Measurements from ENCODE around the gene KCTD13. TPM values are rescaled to one million over a fixed set of nuclear protein-coding genes. Genes with fewer than 3 reads are reported as not detected.

The KCTD13 gene
- total RNA-seq, 1 donor from 2014 or later = 44.4 TPM

- peak overlapping the region; percentile 94 for H3K4me3 Mint-ChIP-seq
- ATAC-seq (ENCODE audit: low read depth) (no peak), DNase-seq (no peak)
- CTCF ChIA-PET = interaction anchor here (1.1 to 1.2 kb wide), 3 partner anchors 37 to 81 kb away, joined by 3 to 4 read pairs (median 3); partner anchors contain the start of genes TAOK2 and TMEM219
- H3K27ac Mint-ChIP-seq = peak overlapping the region; percentile 81
- POLR2A ChIA-PET = interaction anchor here (0.6 to 3.5 kb wide), 16 partner anchors 9 to 1149 kb away, joined by 3 to 30 read pairs (median 6); partner anchors contain the start of genes ALDOA, CDIPT, HIRIP3 and INO80E
- H3K4me1 Mint-ChIP-seq = peaks cover 31% of the 10 kb centered on the region
- no peak for TF ChIP-seq CTCF (IDR thresholded peaks at IDR 0.05)
- H3K9me3 Mint-ChIP-seq = no peaks in the 10 kb centered on the region
- peaks cover 35% of the 10 kb centered on the region for H3K36me3 Mint-ChIP-seq (ENCODE audit: low read depth)
- no peaks in the 10 kb centered on the region for H3K27me3 Mint-ChIP-seq
- intact Hi-C loops (cut with micrococcal nuclease) = no loop called here
Measured at GRCh38 chr16:29925105-29925756, 795 bp downstream of the KCTD13 start.

- TF ChIP-seq CTCF (IDR thresholded peaks at IDR 0.05) = no peak
- peaks cover 31% of the 10 kb centered on the region for H3K4me1 Mint-ChIP-seq
- ATAC-seq (ENCODE audit: low read depth) (no peak), DNase-seq (no peak)
- peaks cover 46% of the 10 kb centered on the region for H3K36me3 Mint-ChIP-seq (ENCODE audit: low read depth)
- intact Hi-C loops (cut with micrococcal nuclease) = no loop called here
- H3K27ac Mint-ChIP-seq = no peak overlapping the region
- CTCF ChIA-PET = no interaction called here
- no peaks in the 10 kb centered on the region for H3K9me3 Mint-ChIP-seq
- no peak overlapping the region for H3K4me3 Mint-ChIP-seq
- H3K27me3 Mint-ChIP-seq = no peaks in the 10 kb centered on the region
- POLR2A ChIA-PET = interaction anchor here (0.5 kb wide), 2 partner anchors 38 to 72 kb away, joined by 4 to 5 read pairs; no protein-coding TSS in a partner anchor
Measured at GRCh38 chr16:29922986-29923501, 3.0 kb downstream of the KCTD13 start.

GRCh38 chr16:29922326-29922725 is 3.7 kb downstream of the KCTD13 start:
- intact Hi-C loops (cut with micrococcal nuclease) = no loop called here
- H3K9me3 Mint-ChIP-seq = no peaks in the 10 kb centered on the region
- DNase-seq = no peak
- H3K36me3 Mint-ChIP-seq (ENCODE audit: low read depth) = peaks cover 50% of the 10 kb centered on the region
- ATAC-seq (ENCODE audit: low read depth) = no peak
- no peaks in the 10 kb centered on the region for H3K27me3 Mint-ChIP-seq
- H3K4me3 Mint-ChIP-seq = no peak overlapping the region
- H3K27ac Mint-ChIP-seq = no peak overlapping the region
- ChIA-PET CTCF (no interaction called here), POLR2A (interaction anchor here (0.5 kb wide), 1 partner anchor 39 kb away, joined by 4 read pairs; no protein-coding TSS in a partner anchor)
- H3K4me1 Mint-ChIP-seq = peaks cover 31% of the 10 kb centered on the region
- no peak for TF ChIP-seq CTCF (IDR thresholded peaks at IDR 0.05)

DNA sequence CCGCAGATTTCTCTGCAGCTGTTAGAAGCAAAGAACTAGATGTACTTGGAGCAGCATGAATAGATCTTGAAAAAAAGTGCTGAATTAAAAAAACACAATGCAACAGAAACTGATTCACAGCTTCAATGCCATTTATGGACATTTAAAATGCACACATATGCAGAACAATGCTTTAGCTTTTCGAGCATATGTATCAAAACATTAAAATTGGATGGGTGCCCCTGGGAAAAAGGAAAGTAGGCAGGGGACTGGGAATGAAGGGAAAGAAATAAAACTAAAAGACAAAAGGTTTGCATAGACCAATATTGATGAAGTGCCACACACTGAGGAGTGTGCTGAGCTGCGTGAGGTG is 5.0 kb downstream of the KCTD13 start:
- ChIA-PET CTCF (no interaction called here), POLR2A (interaction anchor here (1.2 kb wide), 1 partner anchor 52 kb away, joined by 4 read pairs; no protein-coding TSS in a partner anchor)
- ATAC-seq (ENCODE audit: low read depth) (no peak), DNase-seq (no peak)
- peaks cover 19% of the 10 kb centered on the region for H3K4me1 Mint-ChIP-seq
- H3K9me3 Mint-ChIP-seq = no peaks in the 10 kb centered on the region
- intact Hi-C loops (cut with micrococcal nuclease) = no loop called here
- no peak overlapping the region for H3K4me3 Mint-ChIP-seq
- no peaks in the 10 kb centered on the region for H3K27me3 Mint-ChIP-seq
- H3K36me3 Mint-ChIP-seq (ENCODE audit: low read depth) = peaks cover 61% of the 10 kb centered on the region
- TF ChIP-seq CTCF (IDR thresholded peaks at IDR 0.05) = no peak
- H3K27ac Mint-ChIP-seq = no peak overlapping the region

DNA sequence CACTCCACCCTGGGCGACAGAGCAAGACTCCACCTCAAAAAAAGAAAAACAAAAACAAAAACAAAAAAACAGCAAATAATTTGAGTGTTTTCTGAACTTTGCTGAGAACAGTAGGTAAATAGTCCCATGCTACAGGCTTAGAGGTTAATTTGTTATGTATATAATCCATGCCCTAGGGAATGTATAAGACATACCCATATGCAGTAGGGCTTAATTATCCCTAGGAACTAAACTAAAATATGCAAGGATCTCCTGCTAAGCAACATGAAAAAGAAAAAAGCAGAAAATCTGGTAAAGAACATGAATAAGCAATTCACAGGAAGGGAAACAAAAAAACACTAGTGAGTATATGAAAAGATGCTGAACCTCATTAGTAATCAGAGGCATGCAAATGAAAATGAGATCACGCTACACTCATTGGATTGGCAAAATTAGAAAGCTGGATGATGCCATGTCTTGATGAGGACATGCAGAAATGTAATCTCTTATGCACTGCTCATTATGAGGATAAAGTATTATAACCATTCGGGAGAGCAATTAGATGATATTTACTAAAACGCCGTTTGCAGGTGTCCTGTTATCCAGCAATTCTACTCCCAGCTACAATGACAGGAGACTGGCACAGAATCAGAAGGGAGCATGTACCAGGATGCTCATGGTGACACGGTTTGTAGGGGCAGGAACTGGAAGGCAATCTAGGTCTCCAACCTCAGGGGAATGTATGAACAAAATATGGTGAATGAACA is 5.6 kb downstream of the KCTD13 start:
- ChIA-PET POLR2A (interaction anchor here (1.2 kb wide), 1 partner anchor 53 kb away, joined by 4 read pairs; no protein-coding TSS in a partner anchor), CTCF (no interaction called here)
- no peak for TF ChIP-seq CTCF (IDR thresholded peaks at IDR 0.05)
- no peak overlapping the region for H3K27ac Mint-ChIP-seq
- no peaks in the 10 kb centered on the region for H3K27me3 Mint-ChIP-seq
- ATAC-seq (ENCODE audit: low read depth) (no peak), DNase-seq (no peak)
- no peaks in the 10 kb centered on the region for H3K9me3 Mint-ChIP-seq
- no peak overlapping the region for H3K4me3 Mint-ChIP-seq
- H3K4me1 Mint-ChIP-seq = peaks cover 18% of the 10 kb centered on the region
- H3K36me3 Mint-ChIP-seq (ENCODE audit: low read depth) = peaks cover 65% of the 10 kb centered on the region
- intact Hi-C loops (cut with micrococcal nuclease) = no loop called here
